ENCODE measurements around the gene ATXN8OS.
A peak's percentile ranks its signal among the peaks of the same experiment; 100 is the strongest.
"Not testable (repeated sequence)": the region's sequence is repeated elsewhere in the genome, so short reads cannot be mapped to it uniquely, and the experiment has no call there.

Gene ATXN8OS

DNA sequence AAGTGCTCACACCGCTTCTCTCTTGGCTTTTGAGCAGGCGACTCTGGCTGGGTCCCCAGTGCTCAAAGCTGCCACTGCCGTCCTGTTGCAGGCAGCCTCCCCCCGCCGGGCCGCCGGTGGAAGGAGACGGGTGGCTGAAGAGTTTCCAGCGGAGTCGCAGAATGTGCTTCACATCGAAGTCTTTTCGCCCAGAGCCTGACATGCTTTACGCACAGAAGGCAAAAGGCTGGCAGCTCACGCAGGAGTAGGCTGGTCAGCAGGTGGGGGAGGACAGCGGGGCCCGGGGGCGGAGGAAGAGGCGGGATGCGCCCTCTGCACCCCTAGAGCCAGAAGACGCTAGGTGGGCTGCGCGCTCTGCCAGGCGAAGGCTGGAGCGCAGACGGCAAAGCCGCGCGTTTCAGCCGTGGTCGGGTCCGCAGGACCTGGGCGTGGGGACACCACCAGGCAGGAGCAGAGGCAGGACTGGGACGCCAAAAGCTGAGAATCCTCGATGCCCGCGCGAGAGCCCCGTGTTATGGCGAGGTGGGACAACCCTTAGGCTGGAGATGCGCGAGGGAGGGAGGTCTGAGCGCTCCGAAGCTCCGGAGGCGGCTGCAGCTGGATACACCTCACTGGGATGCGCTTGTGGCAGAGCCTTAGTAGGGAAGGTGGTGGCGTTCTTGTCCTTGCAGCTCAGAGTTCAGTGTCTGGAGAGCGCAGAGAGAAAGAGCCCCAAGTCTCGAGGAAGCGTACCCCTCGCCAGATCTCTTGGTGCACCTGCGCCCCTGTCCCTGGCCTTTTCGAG, at the start of gene ATXN8OS:
Gene ATXN8OS, plus strand, starts transcription at position 329 of the 784 bp plus-strand sequence.
- DNase-seq (ENCODE audit: low read depth, low spot score) = peak; percentile 32

GRCh38 chr13:70080012-70080411, 27.6 kb upstream of the ATXN8OS start:
- DNase-seq (ENCODE audit: low read depth, low spot score) = no peak

DNA sequence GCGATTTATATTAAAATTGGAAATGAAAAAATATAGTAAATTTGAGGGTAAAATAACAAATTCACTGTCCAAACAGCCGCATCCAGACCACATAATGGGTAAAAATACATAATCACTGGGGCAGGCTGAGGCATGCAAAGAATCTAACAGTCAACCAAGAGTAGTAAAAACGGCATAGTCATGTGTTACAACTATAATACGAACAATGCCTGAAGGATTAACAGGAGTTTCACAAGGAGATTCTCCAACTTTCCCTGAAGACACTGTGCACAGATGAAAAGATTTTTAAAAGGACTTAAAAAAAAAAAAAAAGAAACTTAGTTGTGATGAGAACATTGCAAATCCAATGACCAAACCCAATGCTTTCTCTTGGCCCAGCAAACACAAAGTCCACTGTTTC, 20.4 kb upstream of the ATXN8OS start:
- DNase-seq (ENCODE audit: low read depth, low spot score) = no peak

GRCh38 chr13:70088926-70089325, 18.7 kb upstream of the ATXN8OS start:
- no peak for DNase-seq (ENCODE audit: low read depth, low spot score)

DNA sequence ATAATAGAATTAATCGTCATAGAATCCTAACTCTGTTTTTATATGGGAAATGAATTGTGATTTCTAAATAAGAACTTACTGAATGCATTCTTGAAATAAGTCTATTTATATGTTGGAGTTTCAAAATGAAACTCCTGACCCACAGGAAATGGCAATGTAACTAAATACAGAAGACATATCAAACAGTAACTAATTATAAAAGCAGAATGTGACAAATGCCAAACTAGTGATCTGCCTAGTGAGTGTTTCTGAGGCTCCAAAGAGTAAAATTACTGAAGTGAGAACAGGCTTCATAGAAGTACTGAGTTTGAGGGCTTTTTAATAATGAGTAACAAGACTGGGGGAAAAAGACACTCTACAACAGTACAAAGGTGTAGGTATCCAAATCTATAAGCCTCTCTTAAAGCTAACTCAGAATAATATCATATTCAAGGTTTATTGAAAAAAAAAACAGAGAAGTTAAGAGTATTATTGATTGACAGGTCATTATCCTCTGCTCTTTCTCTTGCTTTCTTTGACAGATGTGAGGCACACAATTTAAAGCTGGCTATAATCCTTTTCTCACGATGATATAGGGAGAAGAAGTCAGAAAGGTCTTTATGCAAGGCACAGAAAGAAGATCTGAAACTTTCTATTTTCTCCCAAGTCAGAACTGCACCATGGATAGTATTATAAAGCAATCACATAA, 17.4 kb upstream of the ATXN8OS start:
- DNase-seq (ENCODE audit: low read depth, low spot score) = no peak

DNA sequence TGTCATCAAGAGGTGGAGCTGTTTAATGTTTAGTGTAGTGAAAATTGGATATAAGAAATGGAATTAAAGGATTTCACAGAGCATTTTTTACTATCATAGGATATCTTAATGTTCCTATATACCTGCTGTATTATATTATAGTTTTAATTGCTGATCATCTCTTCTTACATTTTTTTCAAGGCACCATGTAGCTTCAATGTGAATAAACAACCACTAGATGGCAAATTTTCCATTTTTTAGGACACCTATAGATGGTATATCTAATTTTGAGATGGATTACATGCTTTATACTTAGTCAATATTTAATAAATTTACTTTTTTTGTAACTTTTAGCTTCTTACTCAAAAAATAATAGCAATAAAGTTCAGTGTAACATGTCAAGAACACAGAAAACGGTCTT, 9.0 kb upstream of the ATXN8OS start:
- no peak for DNase-seq (ENCODE audit: low read depth, low spot score)

GRCh38 chr13:70104481-70104880, 3.1 kb upstream of the ATXN8OS start:
- no peak for DNase-seq (ENCODE audit: low read depth, low spot score)

- DNase-seq (ENCODE audit: low read depth, low spot score) = no peak
Measured at GRCh38 chr13:70107125-70107497, 515 bp upstream of the ATXN8OS start.

DNA sequence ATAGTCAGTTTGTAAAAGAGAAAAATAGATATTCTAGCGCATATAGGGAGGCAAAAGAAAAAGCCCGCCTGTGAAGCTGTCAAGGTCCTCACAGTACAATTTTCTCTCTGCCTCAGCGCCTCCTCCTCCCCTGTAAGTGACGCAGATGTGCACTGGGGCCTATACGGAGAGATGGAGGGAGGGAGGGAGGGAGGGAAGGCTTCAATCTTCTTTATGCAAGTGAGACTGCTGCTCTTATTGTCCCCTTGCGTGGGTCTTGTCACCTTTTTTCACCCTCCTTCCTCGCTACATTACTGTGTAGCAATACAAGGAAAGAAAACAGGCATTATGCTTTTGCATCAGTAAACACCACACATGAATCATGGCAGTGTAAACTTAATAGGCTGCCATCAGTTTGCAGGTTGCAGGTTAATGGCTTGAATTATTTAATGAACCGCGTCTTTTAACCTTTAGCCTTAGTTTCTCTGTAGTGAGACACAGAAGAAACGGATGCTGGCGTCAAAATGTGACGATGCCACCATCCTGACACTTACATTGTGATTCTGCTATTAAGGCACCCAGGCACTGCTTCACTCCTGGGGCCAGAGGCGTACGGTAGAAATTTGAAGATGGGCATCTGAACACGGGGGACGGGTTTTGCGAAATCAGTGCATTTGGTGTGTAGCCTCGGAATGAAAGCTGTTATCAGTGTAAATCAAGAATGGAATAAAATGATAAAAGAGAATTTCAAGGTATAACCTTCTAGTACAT, 905 bp downstream of the ATXN8OS start, which contains the start of gene KLHL1:
Gene KLHL1, minus strand, starts transcription at position 97 of the 750 bp plus-strand sequence. CDS start 753 bp downstream, outside the sequence.
- DNase-seq (ENCODE audit: low read depth, low spot score) = no peak

DNA sequence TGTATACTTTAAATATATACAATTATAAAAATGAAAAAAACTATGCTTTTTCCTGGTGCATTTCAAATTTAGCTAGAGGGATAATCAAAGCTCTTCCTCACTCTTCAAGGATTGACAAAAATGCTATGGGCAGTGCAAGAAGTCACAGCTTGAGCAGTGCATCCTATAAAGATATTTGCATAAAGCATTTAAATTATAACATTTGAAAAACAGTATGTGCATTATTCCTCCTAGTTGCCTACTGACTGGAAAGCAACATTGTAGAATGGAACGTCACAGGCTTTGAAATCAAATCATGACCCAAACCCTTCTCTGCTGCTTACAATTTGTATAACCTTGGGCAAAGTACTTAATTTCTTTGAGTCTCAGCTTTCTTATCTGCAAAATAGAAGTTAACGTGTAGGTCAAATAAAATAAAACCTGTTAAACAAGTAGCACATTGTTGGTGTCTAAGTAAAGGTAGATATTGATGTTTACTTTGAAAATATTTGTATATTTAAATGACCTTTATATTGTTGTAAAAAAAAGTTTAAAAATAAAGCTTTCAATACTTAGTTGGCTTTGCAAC, 9.8 kb downstream of the ATXN8OS start:
- DNase-seq (ENCODE audit: low read depth, low spot score) = no peak

- DNase-seq (ENCODE audit: low read depth, low spot score) = no peak
Measured at GRCh38 chr13:70125693-70126092, 18.1 kb downstream of the ATXN8OS start.

- DNase-seq (ENCODE audit: low read depth, low spot score) = no peak
Measured at GRCh38 chr13:70128098-70128497, 20.5 kb downstream of the ATXN8OS start.

DNA sequence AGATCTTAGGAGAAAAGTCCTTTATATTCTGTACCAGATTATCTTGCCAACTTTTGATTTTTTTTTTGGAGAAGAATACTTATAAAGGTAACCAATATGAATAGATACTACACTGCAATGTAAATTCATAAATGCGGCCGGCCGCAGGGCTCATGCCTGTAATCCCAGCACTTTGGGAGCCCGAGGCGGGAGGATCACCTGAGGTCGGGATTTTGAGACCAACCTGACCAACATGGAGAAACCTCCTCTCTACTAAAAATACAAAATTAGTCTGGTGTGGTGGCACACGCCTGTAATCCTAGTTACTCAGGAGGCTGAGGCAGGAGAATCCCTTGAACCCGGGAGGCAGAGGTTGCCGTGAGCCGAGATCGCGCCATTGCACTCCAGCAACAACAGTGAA, 35.0 kb downstream of the ATXN8OS start:
- DNase-seq (ENCODE audit: low read depth, low spot score) = not testable (repeated sequence)

- DNase-seq (ENCODE audit: low read depth, low spot score) = peak; percentile 31
Measured at GRCh38 chr13:70162141-70162540, 54.5 kb downstream of the ATXN8OS start.

DNA sequence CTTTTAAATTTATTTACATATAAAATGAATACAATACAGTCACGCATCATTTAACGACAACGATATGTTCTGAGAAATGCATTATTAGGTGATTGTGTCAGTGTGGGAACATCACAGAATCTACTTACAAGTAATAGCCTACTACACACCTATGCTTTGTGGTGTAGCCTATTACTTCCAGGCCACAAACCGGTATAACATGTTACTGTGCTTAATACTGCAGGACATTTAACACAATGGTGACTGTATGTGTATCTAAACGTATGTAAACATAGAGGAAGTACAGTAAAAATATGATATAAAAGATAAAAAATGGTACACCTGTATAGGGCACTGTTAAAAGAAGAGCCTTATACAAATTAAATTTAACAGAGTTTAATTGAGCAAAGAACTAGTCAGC, 63.1 kb downstream of the ATXN8OS start:
- no peak for DNase-seq (ENCODE audit: low read depth, low spot score)

DNA sequence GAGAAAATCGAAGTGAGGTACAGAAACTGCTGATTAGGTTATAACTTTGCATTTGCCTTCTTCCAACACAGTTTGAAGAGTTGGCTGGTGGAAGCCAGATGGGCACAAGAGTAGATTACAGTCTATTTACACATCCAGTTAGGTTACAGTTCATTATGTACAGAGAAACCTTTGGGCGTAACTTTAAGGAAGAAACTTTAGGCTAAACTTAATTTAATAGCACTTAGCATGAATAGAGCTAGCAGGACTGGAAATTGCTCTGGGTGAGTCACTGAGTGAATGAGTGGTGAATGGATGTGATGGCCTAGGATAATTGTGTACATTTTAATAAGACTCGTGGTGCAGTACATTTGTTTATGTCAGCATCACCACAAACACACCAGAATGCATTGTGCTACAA, 63.5 kb downstream of the ATXN8OS start:
- no peak for DNase-seq (ENCODE audit: low read depth, low spot score)

- no peak for DNase-seq (ENCODE audit: low read depth, low spot score)
Measured at GRCh38 chr13:70172946-70173597, 65.4 kb downstream of the ATXN8OS start.

DNA sequence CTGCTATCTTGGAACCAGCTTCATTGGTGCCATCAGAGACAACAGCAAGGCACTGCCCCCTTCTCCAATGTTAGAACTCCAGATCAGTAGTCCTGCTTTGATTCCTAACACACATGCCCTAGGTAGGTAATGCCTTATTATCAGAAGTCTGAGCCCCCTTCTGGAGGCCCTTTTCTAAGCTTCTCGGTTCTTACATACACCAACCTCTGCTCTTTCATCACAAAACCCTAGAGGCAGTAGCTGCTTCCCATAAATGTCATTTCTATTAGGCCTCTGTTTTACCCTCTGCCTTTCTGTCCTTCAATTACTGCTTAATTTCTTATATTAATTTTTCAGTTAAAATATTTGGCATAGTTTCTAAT, 66.0 kb downstream of the ATXN8OS start:
- DNase-seq (ENCODE audit: low read depth, low spot score) = no peak

- no peak for DNase-seq (ENCODE audit: low read depth, low spot score)
Measured at GRCh38 chr13:70178346-70178745, 70.7 kb downstream of the ATXN8OS start.

Measured in ELF-1 (cell line).